SK-N-SH (cell line): ENCODE data around the gene HYAL3. TPM values are rescaled to one million over a fixed set of nuclear protein-coding genes. Genes with fewer than 3 reads are reported as not detected.

ENCODE experiments used
- CTCF ChIA-PET: fragments of 300-600, 350-600 bp; formaldehyde crosslinking; extraction: SDS; loops from one replicate; lab custom pipeline; 2021; lab: Yijun Ruan, JAX
- POLR2A ChIA-PET: fragments of 350-600 bp; sonication (Branson Sonifier 250); formaldehyde crosslinking; extraction: SDS; loops from one replicate; lab custom pipeline; 2020; ENCODE audit warnings: antibody characterized with exemption, inconsistent platforms; lab: Yijun Ruan, JAX
- DNase-seq: peaks from one replicate; pipeline ENCODE4 v3.0.0; 2012
- H2AFZ ChIP-seq: fragments of 200-600 bp; sonication (generic); 2 replicates; pipeline ENCODE4 v1.8.1; 2016; ENCODE audit warnings: antibody characterized with exemption, mild to moderate bottlenecking, low read depth
- H3F3A ChIP-seq: fragments of 200-600 bp; sonication (generic); replicated peaks from 2 replicates; pipeline ENCODE3; 2016; ENCODE audit warnings: antibody characterized with exemption, mild to moderate bottlenecking; ENCODE audit not compliant: insufficient read depth
- H3K27ac ChIP-seq, 2 experiments: fragments of 200-500 bp in 1 of 2; fragments of 200-600 bp in 1 of 2; sonication (Bioruptor generic) in 1 of 2; sonication (generic), shearing (Covaris generic) in 1 of 2; 2 replicates each; pipeline versions ENCODE4 v1.5.1 to v1.6.1; 2014 to 2016; ENCODE audit warnings: low read depth in 2 of 2, inconsistent platforms in 1 of 2, low read length in 1 of 2, mild to moderate bottlenecking in 1 of 2, mixed read lengths in 1 of 2
- H3K27me3 ChIP-seq: fragments of 200-600 bp; sonication (generic), shearing (Covaris generic); 2 replicates; pipeline ENCODE4 v1.6.1; 2016; ENCODE audit warnings: mixed run types; ENCODE audit not compliant: insufficient read depth
- H3K36me3 ChIP-seq, 2 experiments: fragments of 200-500 bp in 1 of 2; fragments of 200-600 bp in 1 of 2; sonication (Bioruptor generic) in 1 of 2; sonication (generic) in 1 of 2; replicated peaks in 1 of 2; 2 replicates each; pipeline versions ENCODE3 to v1.5.1; 2014 to 2016; ENCODE audit warnings: low read length in 1 of 2, mild to moderate bottlenecking in 1 of 2; ENCODE audit not compliant: insufficient read depth in 2 of 2, control insufficient read depth in 1 of 2
- H3K4me1 ChIP-seq, 2 experiments: fragments of 200-500 bp in 1 of 2; fragments of 200-600 bp in 1 of 2; sonication (Bioruptor generic) in 1 of 2; sonication (generic), shearing (Covaris generic) in 1 of 2; 2 replicates each; pipeline versions ENCODE4 v1.5.1 to v1.6.1; 2014 to 2016; ENCODE audit warnings: low read depth in 1 of 2, low read length in 1 of 2, mixed run types in 1 of 2; ENCODE audit not compliant: insufficient read depth in 2 of 2, control insufficient read depth in 1 of 2
- H3K4me2 ChIP-seq: fragments of 200-600 bp; sonication (generic), shearing (Covaris generic); 2 replicates; pipeline ENCODE4 v1.6.1; 2017; ENCODE audit warnings: mixed run types
- H3K4me3 ChIP-seq, 2 experiments: fragments of 200-500 bp in 1 of 2; fragments of 200-600 bp in 1 of 2; sonication (Bioruptor generic) in 1 of 2; sonication (generic), shearing (Covaris generic) in 1 of 2; 2 replicates each; pipeline versions ENCODE4 v1.5.1 to v1.8.1; 2014 to 2016; ENCODE audit warnings: low read depth in 2 of 2, inconsistent platforms in 1 of 2, low read length in 1 of 2, mild to moderate bottlenecking in 1 of 2, mixed read lengths in 1 of 2, moderate library complexity in 1 of 2
- H3K79me2 ChIP-seq: fragments of 200-600 bp; sonication (generic); 2 replicates; pipeline ENCODE4 v1.8.1; 2017; ENCODE audit warnings: mild to moderate bottlenecking; ENCODE audit not compliant: insufficient read depth
- H3K9ac ChIP-seq: fragments of 200-600 bp; sonication (generic); 2 replicates; pipeline ENCODE4 v1.6.1; 2017; ENCODE audit warnings: mixed run types
- H3K9me2 ChIP-seq: fragments of 200-600 bp; sonication (generic); 2 replicates; pipeline ENCODE4 v1.6.1; 2017; ENCODE audit warnings: mixed run types
- H3K9me3 ChIP-seq: fragments of 200-600 bp; sonication (generic); 2 replicates; pipeline ENCODE4 v1.6.1; 2017; ENCODE audit warnings: mixed run types, mild to moderate bottlenecking, moderate library complexity
- H4K20me1 ChIP-seq: fragments of 200-600 bp; sonication (generic); 2 replicates; pipeline ENCODE4 v1.6.1; 2017; ENCODE audit warnings: mild to moderate bottlenecking, mixed run types; ENCODE audit not compliant: insufficient read depth
- ELF1 ChIP-seq: IDR thresholded peaks from 2 replicates; pipeline ENCODE4 v1.4.0; 2012
- EP300 ChIP-seq, 2 experiments: IDR thresholded peaks; 2 replicates each; pipeline versions ENCODE4 v1.4.0 to v1.6.1; 2012; ENCODE audit warnings: borderline replicate concordance in 1 of 2, low read depth in 1 of 2, low read length in 1 of 2
- FOSL2 ChIP-seq: IDR thresholded peaks from 2 replicates; pipeline ENCODE4 v1.4.0; 2012; ENCODE audit warnings: low read depth, mild to moderate bottlenecking, moderate library complexity, borderline replicate concordance
- FOXJ3 ChIP-seq: sonication (generic); formaldehyde crosslinking; IDR thresholded peaks from 2 replicates; pipeline ENCODE4 v1.5.1; 2020; ENCODE audit warnings: mild to moderate bottlenecking, missing genetic modification reagents
- FOXM1 ChIP-seq: IDR thresholded peaks from 2 replicates; pipeline ENCODE4 v1.4.0; 2012; ENCODE audit warnings: low read depth, mild to moderate bottlenecking
- GABPA ChIP-seq: IDR thresholded peaks from 2 replicates; pipeline ENCODE4 v1.4.0; 2012; ENCODE audit warnings: low read depth, mild to moderate bottlenecking
- GATA2 ChIP-seq: sonication (generic); formaldehyde crosslinking; IDR thresholded peaks from 2 replicates; pipeline ENCODE4 v1.5.0; 2020; ENCODE audit warnings: mild to moderate bottlenecking, missing genetic modification reagents
- JUND ChIP-seq: IDR thresholded peaks from 2 replicates; pipeline ENCODE4 v1.4.0; 2012
- MAX ChIP-seq: IDR thresholded peaks from 2 replicates; pipeline ENCODE4 v1.4.0; 2012; ENCODE audit warnings: low read depth
- MEF2A ChIP-seq: IDR thresholded peaks from 2 replicates; pipeline ENCODE4 v1.4.0; 2012; ENCODE audit warnings: low read depth, borderline replicate concordance
- NFIC ChIP-seq: IDR thresholded peaks from 2 replicates; pipeline ENCODE4 v1.4.0; 2012; ENCODE audit warnings: borderline replicate concordance
- NRF1 ChIP-seq: IDR thresholded peaks from 2 replicates; pipeline ENCODE4 v1.6.1; 2012; ENCODE audit warnings: low read depth, mild to moderate bottlenecking, low read length
- POLR2AphosphoS5 ChIP-seq: IDR thresholded peaks from 2 replicates; pipeline ENCODE4 v1.6.1; 2012; ENCODE audit warnings: low read depth, low read length
- RAD21 ChIP-seq: IDR thresholded peaks from 2 replicates; pipeline ENCODE4 v1.6.1; 2012; ENCODE audit warnings: mild to moderate bottlenecking, low read length
- RCOR1 ChIP-seq: fragments of 150-350 bp; IDR thresholded peaks from 2 replicates; pipeline ENCODE4 v1.6.1; 2017; ENCODE audit warnings: antibody characterized with exemption, low read length
- REST ChIP-seq: IDR thresholded peaks from 2 replicates; pipeline ENCODE4 v1.6.1; 2012; ENCODE audit warnings: mild to moderate bottlenecking, low read depth, low read length, moderate library complexity
- RFX5 ChIP-seq: IDR thresholded peaks from 2 replicates; pipeline ENCODE4 v1.6.1; 2012; ENCODE audit warnings: mild to moderate bottlenecking, improper control_type of control experiment, low read length
- RXRA ChIP-seq: IDR thresholded peaks from 2 replicates; pipeline ENCODE4 v1.4.0; 2012; ENCODE audit warnings: low read depth, mild to moderate bottlenecking, borderline replicate concordance
- SIN3A ChIP-seq: IDR thresholded peaks from 2 replicates; pipeline ENCODE4 v1.6.1; 2012; ENCODE audit warnings: low read depth, mild to moderate bottlenecking, low read length, moderate library complexity, borderline replicate concordance
- SMC3 ChIP-seq: IDR thresholded peaks from 2 replicates; pipeline ENCODE4 v1.6.1; 2012; ENCODE audit warnings: low read depth, low read length, improper control_type of control experiment
- TAF1 ChIP-seq: IDR thresholded peaks from 2 replicates; pipeline ENCODE4 v1.6.1; 2012; ENCODE audit warnings: low read depth, mild to moderate bottlenecking, low read length, moderate library complexity, borderline replicate concordance
- TEAD4 ChIP-seq: IDR thresholded peaks from 2 replicates; pipeline ENCODE4 v1.4.0; 2012; ENCODE audit warnings: mild to moderate bottlenecking, borderline replicate concordance; ENCODE audit not compliant: insufficient read depth
- YY1 ChIP-seq: IDR thresholded peaks from 2 replicates; pipeline ENCODE4 v1.4.0; 2012; ENCODE audit warnings: low read depth, mild to moderate bottlenecking
- WGBS: methylation state at CpG from one replicate; pipeline ENCODE4 v1.1.6; 2017; ENCODE audit warnings: low lambda C conversion rate; 5-methylcytosine and 5-hydroxymethylcytosine counted together
- polyA plus RNA-seq, 3 experiments: library from polyadenylated mRNA; depleted of rRNA; stranded (reverse); fragments of >200 nt; gene quantifications; 2 replicates each; pipeline ENCODE4 v1.2.3, GENCODE V29; 2012
- TF ChIP-seq, protein P1 (sequence below): fragments of 150-350 bp; IDR thresholded peaks from 2 replicates; pipeline ENCODE4 v1.6.1; 2016; ENCODE audit warnings: mild to moderate bottlenecking, low read depth, low read length
- TF ChIP-seq, protein P2 (sequence below): fragments of 200-600 bp; sonication (generic); IDR thresholded peaks from 2 replicates; pipeline ENCODE4 v1.6.1; 2017; ENCODE audit warnings: antibody characterized with exemption, mild to moderate bottlenecking, moderate library complexity

The HYAL3 gene
- polyA plus RNA-seq, 1 of the 3 experiments (the other 2 are of a cell fraction) = 7.8 TPM

DNA sequence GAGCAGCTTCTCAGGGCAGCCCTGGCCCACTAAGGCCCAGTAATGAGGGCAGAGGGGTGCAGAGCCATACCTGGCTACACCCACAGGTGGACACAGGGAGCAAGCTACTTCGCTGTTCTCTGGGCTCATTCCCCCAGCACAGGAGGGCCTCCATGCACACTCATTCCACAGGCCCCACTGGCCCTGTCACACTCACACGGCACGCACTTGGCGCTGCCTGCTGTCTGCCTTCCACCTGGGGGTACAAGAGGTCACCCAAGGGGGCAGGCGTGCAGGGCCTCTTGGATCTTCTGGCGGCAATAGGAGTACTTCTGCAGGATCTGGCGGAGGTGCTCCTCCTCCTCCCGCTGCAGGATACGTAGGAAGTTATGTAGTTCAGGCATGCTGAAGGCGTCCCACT, 31.1 kb upstream of the HYAL3 start (continued):
- no peak for TF ChIP-seq REST
- no peak for TF ChIP-seq POLR2AphosphoS5
- TF ChIP-seq RXRA = no peak

GRCh38 chr3:50327943-50328691, 28.9 kb upstream of the HYAL3 start, which contains the start of gene TUSC2:
Gene TUSC2 (minus strand): TSS chr3:50328223. CDS start chr3:50328099, 124 bp downstream.
- peaks cover 49% of the 10 kb centered on the region for H3K79me2 ChIP-seq
- peak within 1 kb of the TSS; percentile 77 for H3K9ac ChIP-seq
- H3K36me3 ChIP-seq = peaks cover 10 to 47% of the 10 kb centered on the region in 2 experiments
- POLR2A ChIA-PET = interaction anchor here (0.8 to 2.5 kb wide), 6 partner anchors 10 to 241 kb away, joined by 3 to 38 read pairs (median 4); partner anchors contain the start of genes CYB561D2, HEMK1, HYAL3 and NAA80
- H3K27ac ChIP-seq = peak within 1 kb of the TSS; percentile 46 to 90
- DNase-seq = peak; percentile 97
- peak within 1 kb of the TSS; percentile 87 for H3K4me2 ChIP-seq
- no peaks in the 10 kb centered on the region for H3K27me3 ChIP-seq
- WGBS = 2% methylated on average over 33 of the region's 55 CpGs
- H3K4me1 ChIP-seq = peaks cover 0 to 17% of the 10 kb centered on the region in 2 experiments; a peak in 2 of 4 replicates
- no peaks in the 10 kb centered on the region for H4K20me1 ChIP-seq
- H3K9me2 ChIP-seq = no peaks in the 10 kb centered on the region
- CTCF ChIA-PET = interaction anchor here (0.9 to 2.3 kb wide), 8 partner anchors 8 to 136 kb away, joined by 3 to 10 read pairs (median 7); partner anchors contain the start of gene HYAL1
- H3K9me3 ChIP-seq = no peaks in the 10 kb centered on the region
- H3F3A ChIP-seq = peaks cover 37% of the 10 kb centered on the region
- peak within 1 kb of the TSS; percentile 88 to 97 for H3K4me3 ChIP-seq
- H2AFZ ChIP-seq = 0 out of 2 replicates have a peak within 1 kb of the TSS, but pooled peaks have one; percentile 61
- TF ChIP-seq NRF1 = no peak
- TF ChIP-seq RCOR1 = no peak
- no peak for TF ChIP-seq NFIC
- no peak for TF ChIP-seq SMC3
- no peak for TF ChIP-seq GATA2 (CRISPR knock-in tag)
- TF ChIP-seq GABPA = peak; percentile 94
- TF ChIP-seq JUND = no peak
- TF ChIP-seq, protein P1, sequence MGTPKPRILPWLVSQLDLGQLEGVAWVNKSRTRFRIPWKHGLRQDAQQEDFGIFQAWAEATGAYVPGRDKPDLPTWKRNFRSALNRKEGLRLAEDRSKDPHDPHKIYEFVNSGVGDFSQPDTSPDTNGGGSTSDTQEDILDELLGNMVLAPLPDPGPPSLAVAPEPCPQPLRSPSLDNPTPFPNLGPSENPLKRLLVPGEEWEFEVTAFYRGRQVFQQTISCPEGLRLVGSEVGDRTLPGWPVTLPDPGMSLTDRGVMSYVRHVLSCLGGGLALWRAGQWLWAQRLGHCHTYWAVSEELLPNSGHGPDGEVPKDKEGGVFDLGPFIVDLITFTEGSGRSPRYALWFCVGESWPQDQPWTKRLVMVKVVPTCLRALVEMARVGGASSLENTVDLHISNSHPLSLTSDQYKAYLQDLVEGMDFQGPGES = peak; percentile 37; the same call in 1 of the 2 replicates
- TF ChIP-seq ELF1 = peak; percentile 90
- no peak for TF ChIP-seq RAD21
- TF ChIP-seq TAF1 = peak; percentile 74; the same call in 1 of the 2 replicates
- no peak for TF ChIP-seq YY1
- peak; percentile 64 for TF ChIP-seq MAX
- TF ChIP-seq TEAD4 = no peak
- no peak for TF ChIP-seq RFX5
- no peak for TF ChIP-seq EP300 (IDR thresholded peaks at IDR 0.05; ENCODE audit: borderline replicate concordance in 1 of 2, low read depth in 1 of 2, low read length in 1 of 2)
- peak; percentile 87 for TF ChIP-seq POLR2AphosphoS5
- no peak for TF ChIP-seq FOXJ3
- TF ChIP-seq RXRA = no peak
- TF ChIP-seq MEF2A = no peak
- TF ChIP-seq, protein P2, sequence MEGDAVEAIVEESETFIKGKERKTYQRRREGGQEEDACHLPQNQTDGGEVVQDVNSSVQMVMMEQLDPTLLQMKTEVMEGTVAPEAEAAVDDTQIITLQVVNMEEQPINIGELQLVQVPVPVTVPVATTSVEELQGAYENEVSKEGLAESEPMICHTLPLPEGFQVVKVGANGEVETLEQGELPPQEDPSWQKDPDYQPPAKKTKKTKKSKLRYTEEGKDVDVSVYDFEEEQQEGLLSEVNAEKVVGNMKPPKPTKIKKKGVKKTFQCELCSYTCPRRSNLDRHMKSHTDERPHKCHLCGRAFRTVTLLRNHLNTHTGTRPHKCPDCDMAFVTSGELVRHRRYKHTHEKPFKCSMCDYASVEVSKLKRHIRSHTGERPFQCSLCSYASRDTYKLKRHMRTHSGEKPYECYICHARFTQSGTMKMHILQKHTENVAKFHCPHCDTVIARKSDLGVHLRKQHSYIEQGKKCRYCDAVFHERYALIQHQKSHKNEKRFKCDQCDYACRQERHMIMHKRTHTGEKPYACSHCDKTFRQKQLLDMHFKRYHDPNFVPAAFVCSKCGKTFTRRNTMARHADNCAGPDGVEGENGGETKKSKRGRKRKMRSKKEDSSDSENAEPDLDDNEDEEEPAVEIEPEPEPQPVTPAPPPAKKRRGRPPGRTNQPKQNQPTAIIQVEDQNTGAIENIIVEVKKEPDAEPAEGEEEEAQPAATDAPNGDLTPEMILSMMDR = no peak
- TF ChIP-seq SIN3A = peak; percentile 87; the same call in 1 of the 2 replicates
- TF ChIP-seq FOSL2 = no peak
- TF ChIP-seq FOXM1 = no peak
